ENCODE data around the gene RSRP1. TPM values are rescaled to one million over a fixed set of nuclear protein-coding genes. Genes with fewer than 3 reads are reported as not detected.

The RSRP1 gene
- total and polyA plus RNA-seq, 2 experiments from 2014 or later, result 153 to 160 TPM

DNA sequence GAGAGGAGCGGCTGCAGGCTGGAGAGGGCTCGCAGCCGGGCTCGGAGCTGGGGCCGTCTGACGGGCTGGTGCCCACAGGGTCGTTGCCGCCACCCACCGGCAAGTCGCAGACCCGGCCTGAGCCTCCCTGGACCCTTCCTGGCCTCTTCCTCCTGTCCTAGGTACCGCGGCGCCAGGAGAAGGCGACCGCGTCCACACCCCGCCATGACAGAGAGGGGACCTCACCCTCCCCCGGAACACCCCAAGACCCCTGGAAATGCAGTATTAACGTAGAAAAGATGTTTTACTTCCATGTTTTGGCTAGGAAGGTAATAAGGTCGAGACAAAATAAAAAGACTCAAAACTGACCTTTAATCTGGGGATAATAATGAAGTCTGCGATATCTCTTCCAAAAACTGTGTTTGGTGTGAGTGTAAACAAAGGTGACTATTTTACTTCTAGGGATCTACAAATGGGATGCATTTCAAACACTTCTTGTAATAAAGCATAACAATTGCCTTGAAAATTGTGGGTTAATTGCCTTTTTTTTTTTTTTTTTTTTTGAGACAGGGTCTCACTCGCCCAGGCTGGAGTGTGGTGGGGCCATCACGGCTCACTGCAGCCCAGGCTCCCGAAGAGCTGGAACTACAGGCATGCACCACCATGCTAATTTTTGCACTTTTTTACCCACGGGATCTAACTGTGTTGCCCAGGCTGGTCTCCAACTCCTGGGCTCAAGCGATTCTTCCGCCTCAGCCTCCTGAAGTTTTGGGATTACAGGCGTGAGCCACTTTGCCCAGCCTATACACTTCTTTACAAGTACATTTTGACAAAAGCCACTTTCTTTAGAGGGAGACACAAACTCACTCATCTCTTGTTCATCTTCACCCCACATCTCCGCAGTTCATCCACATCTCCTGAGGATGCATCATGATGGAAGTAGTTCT is 838 bp upstream of the RSRP1 start:
- Histone ChIP-seq H3K4me1 (ENCODE audit: insufficient read depth) (peaks cover 14% of the 10 kb centered on the region), H3K4me3 (peak overlapping the region; percentile 39), H4K20me1 (ENCODE audit: insufficient read depth, poor library complexity, severe bottlenecking) (peaks cover 32% of the 10 kb centered on the region), H3K4me2 (peak overlapping the region; percentile 80), H3K36me3 (replicated peaks; ENCODE audit: insufficient read depth, low read depth) (peaks cover 4% of the 10 kb centered on the region), H3K9me2 (replicated peaks; ENCODE audit: insufficient read depth) (no peaks in the 10 kb centered on the region), H3K27ac (peak overlapping the region; percentile 99), H3K9me3 (ENCODE audit: low read depth) (no peaks in the 10 kb centered on the region), H3K79me2 (peaks cover 36% of the 10 kb centered on the region), H3K27me3 (no peaks in the 10 kb centered on the region), H2AFZ (peak overlapping the region; percentile 64)
- 25% methylated on average over 29 of the region's 30 CpGs for WGBS (ENCODE audit: low lambda C conversion rate, missing lambda C conversion rate)
- no peak for TF ChIP-seq EZH2 (IDR thresholded peaks at IDR 0.05; ENCODE audit: borderline replicate concordance)
- no peak for TF ChIP-seq EZH2phosphoT487 (IDR thresholded peaks at IDR 0.05; ENCODE audit: low read depth, severe bottlenecking, unreplicated experiment)
- TF ChIP-seq, protein P1, sequence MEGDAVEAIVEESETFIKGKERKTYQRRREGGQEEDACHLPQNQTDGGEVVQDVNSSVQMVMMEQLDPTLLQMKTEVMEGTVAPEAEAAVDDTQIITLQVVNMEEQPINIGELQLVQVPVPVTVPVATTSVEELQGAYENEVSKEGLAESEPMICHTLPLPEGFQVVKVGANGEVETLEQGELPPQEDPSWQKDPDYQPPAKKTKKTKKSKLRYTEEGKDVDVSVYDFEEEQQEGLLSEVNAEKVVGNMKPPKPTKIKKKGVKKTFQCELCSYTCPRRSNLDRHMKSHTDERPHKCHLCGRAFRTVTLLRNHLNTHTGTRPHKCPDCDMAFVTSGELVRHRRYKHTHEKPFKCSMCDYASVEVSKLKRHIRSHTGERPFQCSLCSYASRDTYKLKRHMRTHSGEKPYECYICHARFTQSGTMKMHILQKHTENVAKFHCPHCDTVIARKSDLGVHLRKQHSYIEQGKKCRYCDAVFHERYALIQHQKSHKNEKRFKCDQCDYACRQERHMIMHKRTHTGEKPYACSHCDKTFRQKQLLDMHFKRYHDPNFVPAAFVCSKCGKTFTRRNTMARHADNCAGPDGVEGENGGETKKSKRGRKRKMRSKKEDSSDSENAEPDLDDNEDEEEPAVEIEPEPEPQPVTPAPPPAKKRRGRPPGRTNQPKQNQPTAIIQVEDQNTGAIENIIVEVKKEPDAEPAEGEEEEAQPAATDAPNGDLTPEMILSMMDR (IDR thresholded peaks at IDR 0.05; ENCODE audit: poor library complexity), result peak; percentile 40
- DNase-seq (ENCODE audit: low spot score), result no peak

- no peak for TF ChIP-seq EZH2 (IDR thresholded peaks at IDR 0.05; ENCODE audit: borderline replicate concordance)
- TF ChIP-seq, protein P1 (IDR thresholded peaks at IDR 0.05; ENCODE audit: poor library complexity), result no peak
- no peak for TF ChIP-seq EZH2phosphoT487 (IDR thresholded peaks at IDR 0.05; ENCODE audit: low read depth, severe bottlenecking, unreplicated experiment)
- Histone ChIP-seq H3K27me3 (no peaks in the 10 kb centered on the region), H3K4me1 (ENCODE audit: insufficient read depth) (peaks cover 14% of the 10 kb centered on the region), H4K20me1 (ENCODE audit: insufficient read depth, poor library complexity, severe bottlenecking) (peaks cover 32% of the 10 kb centered on the region), H3K79me2 (peaks cover 48% of the 10 kb centered on the region), H3K9me2 (replicated peaks; ENCODE audit: insufficient read depth) (no peaks in the 10 kb centered on the region), H3K4me3 (peak overlapping the region; percentile 87), H3K36me3 (replicated peaks; ENCODE audit: insufficient read depth, low read depth) (peaks cover 4% of the 10 kb centered on the region), H3K9me3 (ENCODE audit: low read depth) (no peaks in the 10 kb centered on the region), H3K4me2 (peak overlapping the region; percentile 80), H2AFZ (peak overlapping the region; percentile 65), H3K27ac (peak overlapping the region; percentile 99)
- under 1% methylated on average over 52 of the region's 53 CpGs for WGBS (ENCODE audit: low lambda C conversion rate, missing lambda C conversion rate)
- peak; percentile 26 for DNase-seq (ENCODE audit: low spot score)
Observed at GRCh38 chr1:25246600-25247023, 642 bp downstream of the RSRP1 start.

DNA sequence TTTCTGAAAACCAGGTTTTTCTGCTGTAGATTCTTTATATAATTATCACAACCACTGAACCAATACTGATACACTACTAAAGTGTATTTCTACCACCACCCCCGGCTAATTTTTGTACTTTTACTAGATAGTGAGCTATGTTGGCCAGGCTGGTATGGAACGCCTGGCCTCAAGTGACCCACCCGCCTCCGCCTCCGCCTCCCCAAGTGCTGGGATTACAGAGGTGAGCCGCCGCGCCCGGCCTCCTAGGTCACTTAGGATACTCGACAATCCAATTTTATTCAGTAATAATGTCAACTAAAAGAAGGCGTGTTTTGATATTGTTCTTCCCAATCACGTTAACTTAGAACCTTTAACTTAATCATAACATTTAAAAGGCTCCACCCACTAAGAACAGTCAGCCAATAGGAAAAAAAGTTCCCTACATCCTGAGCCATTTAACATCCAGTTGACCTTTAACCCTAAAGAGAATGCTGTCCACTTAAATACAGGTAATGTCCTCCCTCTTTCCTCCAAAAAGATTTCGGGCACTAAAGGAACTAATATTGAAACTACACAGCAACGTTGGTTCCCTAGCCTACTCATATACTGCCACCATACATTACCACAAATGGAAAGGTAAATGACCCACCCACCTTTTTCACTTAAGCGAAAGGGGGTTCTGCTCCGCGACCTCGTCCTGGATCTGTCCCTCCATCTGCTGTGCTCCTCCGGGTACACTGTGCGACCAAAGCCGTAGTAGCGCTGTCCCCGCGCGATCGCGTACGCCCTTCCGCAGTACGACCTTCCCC is 1.2 kb downstream of the RSRP1 start:
- H3K4me3 ChIP-seq, result peak overlapping the region; percentile 87
- peak overlapping the region; percentile 99 for H3K27ac ChIP-seq
- no peaks in the 10 kb centered on the region for H3K9me3 ChIP-seq (ENCODE audit: low read depth)
- H3K4me2 ChIP-seq, result peak overlapping the region; percentile 80
- TF ChIP-seq, protein P1 (IDR thresholded peaks at IDR 0.05; ENCODE audit: poor library complexity), result no peak
- TF ChIP-seq EZH2phosphoT487 (IDR thresholded peaks at IDR 0.05; ENCODE audit: low read depth, severe bottlenecking, unreplicated experiment) (no peak), EZH2 (IDR thresholded peaks at IDR 0.05; ENCODE audit: borderline replicate concordance) (no peak)
- peaks cover 4% of the 10 kb centered on the region for H3K36me3 ChIP-seq (replicated peaks; ENCODE audit: insufficient read depth, low read depth)
- H3K27me3 ChIP-seq, result no peaks in the 10 kb centered on the region
- H3K79me2 ChIP-seq, result peaks cover 48% of the 10 kb centered on the region
- WGBS (ENCODE audit: low lambda C conversion rate, missing lambda C conversion rate), result 25% methylated on average over 30 of the region's 30 CpGs
- peak; percentile 26 for DNase-seq (ENCODE audit: low spot score)
- peaks cover 16% of the 10 kb centered on the region for H3K4me1 ChIP-seq (ENCODE audit: insufficient read depth)
- H2AFZ ChIP-seq, result no peak overlapping the region
- no peaks in the 10 kb centered on the region for H3K9me2 ChIP-seq (replicated peaks; ENCODE audit: insufficient read depth)
- peaks cover 32% of the 10 kb centered on the region for H4K20me1 ChIP-seq (ENCODE audit: insufficient read depth, poor library complexity, severe bottlenecking)

Data from hepatocyte (in vitro differentiated cells).